ENCODE measurements around the gene HNRNPC. TPM values are rescaled to one million over a fixed set of nuclear protein-coding genes. Genes with fewer than 3 reads are reported as not detected.
"Not testable (repeated sequence)": the region's sequence is repeated elsewhere in the genome, so short reads cannot be mapped to it uniquely, and the experiment has no call there.

HNRNPC gene
- polyA plus RNA-seq (ENCODE audit: insufficient read length in 4 of 4), result 1,000 to 10,000 TPM in 1 of 4 donors, 100 to 1,000 TPM in 3; 632 to 1,044 (median 906) TPM

DNA sequence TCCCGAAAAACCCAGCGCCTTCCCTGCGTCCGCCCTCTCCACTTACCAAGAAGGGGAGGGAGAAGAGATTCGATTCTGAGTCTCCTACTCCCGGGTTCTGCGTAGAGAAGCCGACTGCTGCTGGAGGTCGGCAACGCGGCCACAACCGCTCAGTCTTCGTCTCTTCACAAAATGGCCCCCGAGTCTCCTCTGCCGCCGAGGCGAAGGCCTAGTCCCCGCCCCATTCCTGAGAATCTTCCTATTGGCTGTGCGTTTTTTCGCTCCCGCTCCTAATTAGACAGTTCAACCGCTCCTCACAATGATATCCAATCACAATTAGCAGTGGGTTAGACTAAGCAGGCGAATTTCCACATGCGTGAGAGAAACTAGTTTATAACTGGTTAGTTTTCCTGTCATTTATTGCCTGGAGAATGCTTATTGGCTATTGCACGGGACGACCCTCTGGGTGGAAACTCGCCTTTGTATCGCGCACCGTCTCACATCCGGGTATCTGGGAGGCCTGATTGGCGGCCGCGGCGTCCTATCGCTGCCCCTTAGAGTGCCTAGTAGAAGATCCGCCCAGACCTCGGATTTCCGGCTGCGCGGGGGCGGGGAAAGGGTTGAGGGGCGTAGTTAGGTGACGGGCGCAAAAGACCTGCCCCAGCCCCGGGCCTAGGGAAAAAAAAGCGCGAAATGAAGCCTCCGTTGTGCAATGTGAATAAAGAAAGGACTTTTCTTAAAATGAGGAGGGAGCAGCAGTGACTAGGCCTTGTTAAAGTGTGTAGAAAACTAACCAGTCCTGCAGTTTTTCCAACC, at the start of gene HNRNPC:
HNRNPC (minus strand) TSS at position 191 of the 795 bp plus-strand sequence. CDS start 35,249 bp downstream, outside the sequence.
- DNase-seq (ENCODE audit: low read depth in 4 of 4, low spot score in 3 of 4), result peak; percentile 100

- no peak for DNase-seq (ENCODE audit: low read depth in 4 of 4, low spot score in 3 of 4)
These were observed 48.2 kb upstream of the HNRNPC start for GRCh38 chr14:21317398-21317797.

DNA sequence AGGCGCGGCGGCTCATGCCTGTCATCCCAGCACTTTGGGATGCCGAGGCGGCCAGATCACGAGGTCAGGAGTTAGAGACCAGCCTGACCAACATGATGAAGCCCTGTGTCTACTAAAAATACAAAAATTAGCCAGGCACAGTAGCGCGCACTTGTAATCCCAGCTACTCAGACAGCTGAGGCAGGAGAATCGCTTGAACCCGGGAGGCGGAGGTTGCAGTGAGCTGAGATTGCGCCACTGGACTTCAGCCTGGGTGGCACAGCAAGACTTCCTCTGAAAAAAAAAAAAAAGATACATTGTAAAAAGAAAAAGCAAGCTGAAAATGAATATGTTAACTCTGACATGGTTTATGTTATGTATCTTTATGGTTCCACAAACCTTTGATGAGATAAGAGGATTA, 44.3 kb upstream of the HNRNPC start:
- DNase-seq (ENCODE audit: low read depth in 4 of 4, low spot score in 3 of 4), result no peak

DNA sequence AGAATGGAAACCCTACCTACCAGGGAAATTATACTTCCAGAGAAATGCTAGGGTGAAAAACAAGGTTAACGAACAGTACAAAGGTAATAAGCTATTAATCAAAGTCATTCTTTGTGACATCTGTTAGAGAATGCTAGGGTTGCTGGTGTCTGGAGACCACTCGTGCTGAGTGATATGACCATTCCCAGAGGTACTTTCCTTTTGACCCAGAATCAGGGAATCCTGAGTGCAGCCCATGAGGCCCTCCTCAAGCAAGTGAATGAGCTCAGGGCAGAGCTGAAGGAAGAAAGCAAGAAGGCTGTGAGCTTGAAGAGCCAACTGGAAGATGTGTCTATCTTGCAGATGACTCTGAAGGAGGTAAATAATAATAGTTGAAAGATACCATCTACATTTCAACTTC, 42.4 kb upstream of the HNRNPC start:
- no peak for DNase-seq (ENCODE audit: low read depth in 4 of 4, low spot score in 3 of 4)

DNA sequence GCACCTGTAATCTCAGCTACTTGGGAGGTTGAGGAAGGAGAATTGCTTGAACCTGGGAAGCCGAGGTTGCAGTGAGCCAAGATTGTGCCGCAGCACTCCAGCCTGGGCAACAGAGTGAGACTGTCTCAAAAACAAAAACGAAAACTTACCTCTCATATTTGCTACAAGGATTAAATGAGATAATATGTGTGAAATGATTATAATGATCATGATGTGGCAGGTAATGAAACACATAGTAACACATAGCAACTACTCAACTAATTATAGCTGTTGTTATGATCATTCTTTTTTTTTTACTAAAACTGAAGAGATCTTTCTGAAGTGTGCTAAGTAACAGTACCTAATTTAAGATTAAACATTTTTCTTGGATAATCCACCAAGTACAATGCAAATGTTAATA, 40.7 kb upstream of the HNRNPC start:
- DNase-seq (ENCODE audit: low read depth in 4 of 4, low spot score in 3 of 4), result no peak

DNA sequence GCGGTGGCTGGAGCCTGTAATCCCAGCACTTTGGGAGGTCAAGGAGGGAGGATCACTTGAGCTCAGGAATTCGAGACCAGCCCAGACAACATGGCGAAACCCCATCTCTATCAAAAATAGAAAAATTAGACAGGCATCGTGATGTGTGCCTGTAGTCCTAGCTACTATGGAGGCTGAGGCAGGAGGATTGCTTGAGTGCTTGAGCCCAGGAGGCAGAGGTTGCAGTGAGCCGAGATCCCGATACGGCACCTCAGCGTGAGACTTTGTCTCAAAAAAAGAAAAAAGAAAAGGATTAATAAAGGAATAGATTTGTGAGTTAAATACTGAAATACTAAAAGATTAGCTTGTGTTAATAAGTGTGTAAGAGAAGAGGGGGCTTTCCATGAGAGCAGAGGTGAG, 40.0 kb upstream of the HNRNPC start:
- DNase-seq (ENCODE audit: low read depth in 4 of 4, low spot score in 3 of 4), result no peak

GRCh38 chr14:21308479-21309237, 39.4 kb upstream of the HNRNPC start:
- peak; percentile 70 to 81 (median 76) for DNase-seq (ENCODE audit: low read depth in 4 of 4, low spot score in 3 of 4)

DNA sequence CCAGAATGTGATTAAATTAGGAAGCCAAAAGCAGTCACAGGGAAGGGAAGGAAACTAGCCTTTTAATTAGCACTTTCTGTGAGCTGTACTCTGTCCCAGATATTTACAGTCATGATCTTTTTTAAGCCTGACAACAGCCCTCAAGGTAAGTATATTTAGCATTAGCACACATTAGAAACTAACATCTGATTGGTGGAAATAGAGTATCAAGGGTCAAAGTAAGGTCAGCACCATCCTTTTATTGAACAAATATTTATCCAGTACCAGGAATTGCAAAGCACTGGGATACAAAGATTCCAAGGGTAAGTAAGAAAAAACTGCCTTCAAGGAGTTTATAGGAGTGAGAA, 38.9 kb upstream of the HNRNPC start:
- no peak for DNase-seq (ENCODE audit: low read depth in 4 of 4, low spot score in 3 of 4)

DNA sequence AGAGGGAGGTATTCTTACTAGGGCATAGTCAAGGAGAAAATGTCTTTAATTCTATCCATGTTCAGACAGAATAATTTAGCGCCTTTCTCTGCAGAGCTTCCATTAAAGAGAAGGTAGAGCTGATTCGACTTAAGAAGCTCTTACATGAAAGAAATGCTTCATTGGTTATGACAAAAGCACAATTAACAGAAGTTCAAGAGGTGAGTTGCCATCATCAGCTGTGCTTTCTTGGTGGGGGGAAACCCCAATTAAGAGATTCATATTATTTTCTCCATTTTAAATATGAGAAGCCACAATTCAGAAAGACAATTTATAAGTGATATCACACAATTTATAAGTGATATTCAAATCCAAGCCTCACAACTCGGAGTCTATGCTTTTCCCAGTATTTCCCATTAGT, 38.4 kb upstream of the HNRNPC start:
- no peak for DNase-seq (ENCODE audit: low read depth in 4 of 4, low spot score in 3 of 4)

DNA sequence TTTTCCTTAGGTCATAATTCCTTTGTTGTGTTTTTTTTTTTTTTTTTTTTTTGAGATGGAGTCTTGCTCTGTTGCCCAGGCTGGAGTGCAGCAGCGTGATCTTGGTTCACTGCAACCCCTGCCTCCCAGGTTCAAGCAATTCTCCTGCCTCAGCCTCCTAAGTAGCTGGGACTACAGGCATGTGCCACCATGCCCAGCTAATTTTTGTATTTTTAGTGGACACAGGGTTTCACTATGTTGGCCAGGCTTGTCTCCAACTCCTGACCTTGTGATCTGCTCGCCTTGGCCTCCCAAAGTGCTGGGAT, 33.5 kb upstream of the HNRNPC start:
- not testable (repeated sequence) for DNase-seq (ENCODE audit: low read depth in 4 of 4, low spot score in 3 of 4)

GRCh38 chr14:21302013-21302835, 33.0 kb upstream of the HNRNPC start:
- DNase-seq (ENCODE audit: low read depth in 4 of 4, low spot score in 3 of 4), result no peak

GRCh38 chr14:21300892-21301291, 31.6 kb upstream of the HNRNPC start:
- no peak for DNase-seq (ENCODE audit: low read depth in 4 of 4, low spot score in 3 of 4)

DNA sequence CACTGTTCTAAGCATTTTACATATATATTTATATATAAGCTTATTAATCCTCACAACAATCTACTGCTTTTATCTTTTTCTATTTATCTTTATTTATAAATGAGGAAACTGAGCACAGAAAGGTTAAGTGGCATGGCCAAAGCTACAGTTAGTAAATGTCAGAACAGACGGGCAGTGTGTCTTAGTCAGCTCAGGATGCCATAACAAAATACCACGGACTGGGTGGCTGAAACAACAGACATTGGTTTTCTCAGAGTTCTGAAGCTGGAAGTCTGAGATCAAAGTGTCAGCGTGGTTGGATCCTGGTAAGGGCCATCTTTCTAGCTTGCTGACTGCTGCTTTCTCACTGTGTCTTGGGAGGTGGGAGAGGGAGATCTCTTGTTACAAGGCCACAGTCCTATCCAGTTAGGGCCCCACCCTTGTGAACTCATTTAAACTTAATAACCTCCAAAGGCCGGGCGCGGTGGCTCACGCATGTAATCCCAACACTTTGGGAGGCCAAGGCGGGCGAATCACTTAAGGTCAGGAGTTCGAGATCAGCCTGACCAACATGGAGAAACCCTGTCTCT, 30.4 kb upstream of the HNRNPC start:
- no peak for DNase-seq (ENCODE audit: low read depth in 4 of 4, low spot score in 3 of 4)

DNA sequence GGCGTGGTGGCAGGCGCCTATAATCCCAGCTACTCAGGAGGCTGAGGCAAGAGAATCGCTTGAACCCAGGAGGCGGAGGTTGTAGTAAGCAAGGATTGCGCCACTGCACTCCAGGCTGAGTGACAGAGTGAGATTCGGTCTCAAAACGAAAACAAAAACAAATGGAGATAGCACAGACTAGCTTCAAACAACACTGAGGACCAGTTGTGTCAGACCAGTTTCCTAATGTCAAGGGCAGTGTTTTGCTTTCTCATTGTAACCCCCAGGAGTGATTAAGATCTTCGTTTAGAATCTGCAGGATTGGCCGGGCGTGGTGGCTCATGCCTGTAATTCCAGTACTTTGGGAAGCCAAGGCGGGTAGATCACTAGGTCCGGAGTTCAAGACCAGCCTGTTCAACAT, 29.1 kb upstream of the HNRNPC start:
- no peak for DNase-seq (ENCODE audit: low read depth in 4 of 4, low spot score in 3 of 4)

GRCh38 chr14:21294026-21294425, 24.8 kb upstream of the HNRNPC start:
- not testable (repeated sequence) for DNase-seq (ENCODE audit: low read depth in 4 of 4, low spot score in 3 of 4)

- DNase-seq (ENCODE audit: low read depth in 4 of 4, low spot score in 3 of 4), result no peak
These were observed 17.9 kb upstream of the HNRNPC start for GRCh38 chr14:21287168-21287567.

GRCh38 chr14:21286516-21286915, 17.3 kb upstream of the HNRNPC start:
- not testable (repeated sequence) for DNase-seq (ENCODE audit: low read depth in 4 of 4, low spot score in 3 of 4)

DNA sequence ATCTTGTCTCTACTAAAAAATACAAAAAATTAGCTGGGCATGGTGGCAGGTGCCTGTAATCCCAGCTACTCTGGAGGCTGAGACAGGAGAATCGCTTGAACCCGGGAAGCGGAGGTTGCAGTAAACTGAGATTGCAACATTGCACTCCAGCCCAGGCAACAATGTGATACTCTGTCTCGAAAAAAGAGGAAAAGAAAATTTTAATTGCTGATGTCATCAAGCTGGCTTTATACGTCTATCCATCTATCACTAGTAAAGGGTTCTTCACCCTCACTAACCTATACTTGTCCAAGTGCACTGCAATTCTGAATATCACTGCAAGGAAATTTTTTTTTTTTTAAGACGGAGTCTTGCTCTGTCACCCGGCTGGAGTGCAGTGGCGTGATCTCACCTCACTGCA, 12.7 kb upstream of the HNRNPC start:
- not testable (repeated sequence) for DNase-seq (ENCODE audit: low read depth in 4 of 4, low spot score in 3 of 4)

GRCh38 chr14:21279783-21280182, 10.5 kb upstream of the HNRNPC start, which contains the start of gene RPGRIP1:
RPGRIP1 (plus strand) TSS chr14:21280083; CDS start chr14:21287977, 7,894 bp downstream.
- DNase-seq (ENCODE audit: low read depth in 4 of 4, low spot score in 3 of 4), result no peak

DNA sequence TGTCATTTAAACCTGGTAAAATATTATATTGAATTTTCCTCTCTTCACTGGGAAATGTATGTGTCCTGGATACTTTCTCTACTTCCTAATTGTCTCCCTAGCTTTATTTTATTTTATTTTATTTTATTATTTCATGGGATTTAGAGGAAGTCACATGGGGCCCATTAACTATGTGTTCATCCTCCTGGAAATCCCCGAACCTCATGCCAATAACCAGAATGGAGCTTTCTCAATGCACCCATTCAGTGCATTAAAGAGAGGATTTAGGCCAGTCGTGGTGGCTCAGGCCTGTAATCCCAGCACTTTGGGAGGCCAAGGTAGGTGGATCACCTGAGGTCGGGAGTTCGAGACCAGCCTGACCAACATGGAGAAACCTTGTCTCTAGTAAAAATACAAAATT, 9.4 kb upstream of the HNRNPC start:
- DNase-seq (ENCODE audit: low read depth in 4 of 4, low spot score in 3 of 4), result no peak

Data from left renal pelvis (tissue), 4 donors.